Kidney (tissue), 14 donors: ENCODE results near the gene C16orf89. TPM values are rescaled to one million over a fixed set of nuclear protein-coding genes. Genes with fewer than 3 reads are reported as not detected.

Experiments
- DNase-seq, 5 donors: peaks; one replicate each; pipeline ENCODE4 v3.0.0-alpha.2; 2013 to 2020
- FAIRE-seq: peaks from 2 replicates; lab custom pipeline; 2012; peaks lifted over from hg19 to GRCh38; lab: Jason Lieb, UNC
- H3K27ac ChIP-seq, 2 donors: one replicate each; pipeline ENCODE4 v1.7.0; 2013; ENCODE audit warnings: low read depth in 2 of 2, low read length in 2 of 2, inconsistent platforms in 1 of 2
- H3K27me3 ChIP-seq: one replicate; pipeline ENCODE4 v1.7.1; 2013; ENCODE audit warnings: low read length, inconsistent platforms; ENCODE audit not compliant: control insufficient read depth, insufficient read depth
- H3K36me3 ChIP-seq, 3 donors: one replicate each; pipeline versions ENCODE4 v1.7.0 to v1.7.1; 2013; ENCODE audit warnings: low read length in 3 of 3, control low read depth in 1 of 3, inconsistent platforms in 1 of 3; ENCODE audit not compliant: insufficient read depth in 3 of 3, control insufficient read depth in 2 of 3
- H3K4me1 ChIP-seq, 3 donors: one replicate each; pipeline versions ENCODE4 v1.7.0 to v1.7.1; 2013; ENCODE audit warnings: low read length in 3 of 3, inconsistent platforms in 1 of 3, low read depth in 1 of 3; ENCODE audit not compliant: control insufficient read depth in 2 of 3, insufficient read depth in 2 of 3
- H3K4me3 ChIP-seq, 3 donors: one replicate each; pipeline versions ENCODE4 v1.7.0 to v1.8.1; 2013; ENCODE audit warnings: low read length in 3 of 3, control low read depth in 1 of 3, inconsistent platforms in 1 of 3
- H3K9ac ChIP-seq, 3 donors: one replicate each; pipeline versions ENCODE4 v1.7.0 to v1.7.1; 2013; ENCODE audit warnings: low read length in 3 of 3, control low read depth in 1 of 3, inconsistent platforms in 1 of 3
- H3K9me3 ChIP-seq, 3 donors: one replicate each; pipeline versions ENCODE4 v1.7.0 to v1.7.1; 2013; ENCODE audit warnings: low read length in 3 of 3, control low read depth in 1 of 3, inconsistent platforms in 1 of 3; ENCODE audit not compliant: control insufficient read depth in 2 of 3, insufficient read depth in 1 of 3
- intact Hi-C: fragments of 100-400 bp; cut with DNase I; formaldehyde crosslinking; loops from one replicate; pipeline ENCODE4 v1.11.1; 2022
- polyA plus RNA-seq: library from polyadenylated mRNA; stranded (reverse); fragments of 350-450 nt; fragmentation: Illumina TruSeq; extraction: RNeasy Lipid Tissue Mini Kit (QIAGEN cat#74804); gene quantifications from one replicate; pipeline ENCODE4 v1.2.3, GENCODE V29; 2014; ENCODE audit warnings: low read depth, low replicate concordance; ENCODE audit not compliant: insufficient read depth
- total RNA-seq: library from RNA; stranded (reverse); fragmentation: NEBNext Ultra II Directional; extraction: Animal tissue kit (Norgen Biotek cat#: 25700); gene quantifications from one replicate; pipeline ENCODE4 v1.2.1, GENCODE V29; 2021
- TF ChIP-seq, protein P1 (sequence below): IDR thresholded peaks from 3 replicates; pipeline ENCODE4 v1.5.1; 2012; ENCODE audit warnings: mild to moderate bottlenecking, moderate library complexity, borderline replicate concordance; ENCODE audit not compliant: insufficient read depth; ENCODE audit errors: extremely low read depth
- donor health status: control.
- donor health status: control.
- donor health status: control.
- donor health status: control.
- donor health status: control.
- donor health status: DM: yes; HTN: yes; CAD: no.
- donor health status: Normal renal cell carcinoma (clear cell type).

Gene C16orf89
- total and polyA plus RNA-seq, 2 donors from 2014 or later = 5.4 to 68.4 TPM

DNA sequence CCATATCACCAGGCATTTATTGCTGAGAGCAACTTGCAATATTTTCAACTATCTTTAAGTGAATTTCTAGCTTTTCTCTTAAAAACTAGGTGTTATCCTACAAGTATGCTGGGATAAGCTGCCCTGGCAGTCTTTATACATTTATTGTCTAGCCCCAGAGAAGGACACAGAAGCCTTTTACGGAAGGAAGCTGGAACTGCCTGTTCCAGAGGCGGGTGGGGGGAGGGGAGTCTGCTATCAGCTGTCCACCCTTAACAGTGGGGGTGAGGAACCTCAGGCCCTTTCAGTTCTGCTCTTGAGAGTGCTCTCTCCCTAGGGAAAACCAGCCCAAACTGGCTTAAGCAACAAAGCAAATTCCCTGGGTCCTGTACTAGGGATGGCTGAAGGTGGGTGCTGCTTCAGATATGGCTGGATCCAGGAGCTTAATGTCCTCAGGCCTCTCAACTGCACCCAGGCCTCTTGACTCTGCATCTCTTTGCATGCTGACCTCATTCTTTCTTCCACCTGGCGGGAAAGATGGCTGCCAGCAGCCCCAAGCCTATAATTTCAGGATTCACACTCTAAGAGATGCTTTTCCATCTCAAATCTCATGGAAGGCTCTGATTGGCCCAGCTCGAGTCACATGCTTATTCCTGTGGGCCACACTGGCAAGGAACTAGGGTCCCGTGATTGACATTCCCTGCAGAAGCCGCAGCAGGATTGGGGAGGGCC lies 48.6 kb downstream of the C16orf89 start:
- no peaks in the 10 kb centered on the region for H3K9me3 ChIP-seq
- DNase-seq = no peak
- no peak overlapping the region for H3K27ac ChIP-seq
- H3K4me1 ChIP-seq = no peaks in the 10 kb centered on the region
- intact Hi-C loops = no loop called here
- H3K9ac ChIP-seq = no peak overlapping the region
- no peaks in the 10 kb centered on the region for H3K27me3 ChIP-seq
- FAIRE-seq = no peak
- TF ChIP-seq, protein P1, sequence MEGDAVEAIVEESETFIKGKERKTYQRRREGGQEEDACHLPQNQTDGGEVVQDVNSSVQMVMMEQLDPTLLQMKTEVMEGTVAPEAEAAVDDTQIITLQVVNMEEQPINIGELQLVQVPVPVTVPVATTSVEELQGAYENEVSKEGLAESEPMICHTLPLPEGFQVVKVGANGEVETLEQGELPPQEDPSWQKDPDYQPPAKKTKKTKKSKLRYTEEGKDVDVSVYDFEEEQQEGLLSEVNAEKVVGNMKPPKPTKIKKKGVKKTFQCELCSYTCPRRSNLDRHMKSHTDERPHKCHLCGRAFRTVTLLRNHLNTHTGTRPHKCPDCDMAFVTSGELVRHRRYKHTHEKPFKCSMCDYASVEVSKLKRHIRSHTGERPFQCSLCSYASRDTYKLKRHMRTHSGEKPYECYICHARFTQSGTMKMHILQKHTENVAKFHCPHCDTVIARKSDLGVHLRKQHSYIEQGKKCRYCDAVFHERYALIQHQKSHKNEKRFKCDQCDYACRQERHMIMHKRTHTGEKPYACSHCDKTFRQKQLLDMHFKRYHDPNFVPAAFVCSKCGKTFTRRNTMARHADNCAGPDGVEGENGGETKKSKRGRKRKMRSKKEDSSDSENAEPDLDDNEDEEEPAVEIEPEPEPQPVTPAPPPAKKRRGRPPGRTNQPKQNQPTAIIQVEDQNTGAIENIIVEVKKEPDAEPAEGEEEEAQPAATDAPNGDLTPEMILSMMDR = no peak
- no peak overlapping the region for H3K4me3 ChIP-seq
- no peaks in the 10 kb centered on the region for H3K36me3 ChIP-seq

DNA sequence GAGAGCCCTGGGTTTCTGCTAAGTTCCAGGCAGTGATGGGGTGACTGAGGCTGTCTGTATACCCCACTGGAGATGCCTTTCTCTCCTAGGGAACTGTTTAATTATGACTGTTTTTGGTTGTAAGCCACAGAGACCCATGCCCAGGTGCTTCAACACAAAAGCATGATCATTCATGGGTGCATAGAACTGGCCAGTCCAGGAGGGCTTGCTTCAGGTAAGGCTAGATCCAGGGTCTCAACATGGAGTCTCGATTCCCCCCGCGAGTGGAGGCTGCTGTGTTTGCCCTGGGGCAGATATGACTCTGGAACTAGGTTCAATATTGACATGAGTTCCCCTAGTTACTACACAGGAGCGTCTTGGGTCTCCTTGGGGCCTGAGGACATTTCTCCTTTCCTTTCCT lies 49.9 kb downstream of the C16orf89 start:
- TF ChIP-seq, protein P1 = no peak
- H3K27ac ChIP-seq = no peak overlapping the region
- no peaks in the 10 kb centered on the region for H3K4me1 ChIP-seq
- no peak overlapping the region for H3K9ac ChIP-seq
- DNase-seq = no peak
- intact Hi-C loops = no loop called here
- no peaks in the 10 kb centered on the region for H3K27me3 ChIP-seq
- no peak overlapping the region for H3K4me3 ChIP-seq
- no peaks in the 10 kb centered on the region for H3K9me3 ChIP-seq
- FAIRE-seq = no peak
- H3K36me3 ChIP-seq = no peaks in the 10 kb centered on the region

DNA sequence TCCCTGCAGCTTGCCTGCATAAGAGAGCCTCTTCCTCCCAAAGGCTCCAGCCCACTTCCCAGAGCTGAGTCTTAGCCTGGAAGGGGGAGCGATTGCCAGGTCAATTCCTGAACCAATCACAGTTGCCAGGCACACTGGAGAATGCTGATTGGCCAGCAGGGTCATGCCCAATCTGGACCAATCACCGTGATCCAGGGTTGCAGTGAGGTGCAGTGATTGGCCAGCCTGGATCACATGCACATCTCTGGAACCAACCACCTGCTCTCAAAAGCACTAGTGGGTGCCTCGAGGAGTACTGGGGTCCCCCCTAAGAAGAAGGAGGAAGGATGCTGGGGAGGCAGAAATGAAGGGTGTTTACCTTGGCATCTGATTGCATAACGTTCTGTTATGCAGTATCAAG lies 50.4 kb downstream of the C16orf89 start:
- no peak for FAIRE-seq
- TF ChIP-seq, protein P1 = no peak
- intact Hi-C loops = no loop called here

More for the DNA sequence above, 50.4 kb downstream of the C16orf89 start:
- H3K9me3 ChIP-seq = no peaks in the 10 kb centered on the region
- H3K4me1 ChIP-seq = no peaks in the 10 kb centered on the region
- no peaks in the 10 kb centered on the region for H3K27me3 ChIP-seq
- H3K36me3 ChIP-seq = no peaks in the 10 kb centered on the region
- H3K27ac ChIP-seq = no peak overlapping the region
- DNase-seq = no peak
- H3K4me3 ChIP-seq = no peak overlapping the region
- H3K9ac ChIP-seq = no peak overlapping the region
